Islet precursor cell (in vitro differentiated cells): ENCODE results near the gene GH2.
A peak's percentile ranks its signal among the peaks of the same experiment; 100 is the strongest.
"Not testable (repeated sequence)": the region's sequence is repeated elsewhere in the genome, so short reads cannot be mapped to it uniquely, and the experiment has no call there.

Source experiments
- DNase-seq: peaks from one replicate; pipeline ENCODE4 v3.0.0-alpha.2; 2018

Gene GH2

DNA sequence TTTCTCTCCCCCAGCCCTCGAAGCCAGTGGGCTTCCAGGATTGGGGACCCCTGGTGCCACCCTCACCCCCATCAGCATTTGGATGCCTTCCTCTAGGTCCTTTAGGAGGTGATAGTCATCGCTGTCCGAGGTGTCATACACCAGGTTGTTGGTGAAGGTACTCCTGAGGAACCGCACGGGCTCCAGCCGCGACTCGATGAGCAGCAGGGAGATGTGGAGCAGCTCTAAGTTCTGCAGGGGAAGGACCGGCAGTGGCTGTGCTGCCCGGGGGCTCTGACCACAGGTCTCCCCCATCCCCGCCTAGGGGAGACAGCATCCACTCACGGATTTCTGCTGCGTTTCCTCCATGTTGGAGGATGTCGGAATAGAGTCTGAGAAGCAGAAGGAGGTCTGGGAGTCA lies 28.4 kb upstream of the GH2 start:
- DNase-seq: peak; percentile 48

GRCh38 chr17:63909586-63909985 lies 27.8 kb upstream of the GH2 start:
- DNase-seq: not testable (repeated sequence)

- DNase-seq: peak; percentile 60
Observed at GRCh38 chr17:63907161-63907778, 25.5 kb upstream of the GH2 start.

GRCh38 chr17:63904796-63905195 lies 23.1 kb upstream of the GH2 start:
- not testable (repeated sequence) for DNase-seq

DNA sequence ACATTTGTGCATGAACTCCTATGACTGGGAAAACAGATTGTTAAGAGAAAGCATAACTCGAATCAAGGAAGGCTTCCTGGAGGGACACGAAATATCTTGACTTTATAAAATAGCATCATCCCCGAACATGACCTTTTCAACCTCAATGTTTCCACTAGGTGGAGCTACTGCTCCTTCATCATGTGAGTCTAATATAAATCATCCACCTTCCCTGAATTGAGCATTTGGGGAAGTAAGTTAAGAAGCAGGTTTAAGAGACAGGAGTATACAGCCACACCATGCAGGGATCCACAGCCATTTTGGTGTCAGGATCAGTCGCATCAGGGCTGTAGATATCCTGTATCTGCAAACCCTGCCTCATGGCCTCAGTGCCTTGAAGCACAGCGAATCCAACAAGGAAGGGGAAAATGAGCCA lies 22.1 kb upstream of the GH2 start:
- not testable (repeated sequence) for DNase-seq

- DNase-seq: not testable (repeated sequence)
Observed at GRCh38 chr17:63901971-63902370, 20.2 kb upstream of the GH2 start.

DNA sequence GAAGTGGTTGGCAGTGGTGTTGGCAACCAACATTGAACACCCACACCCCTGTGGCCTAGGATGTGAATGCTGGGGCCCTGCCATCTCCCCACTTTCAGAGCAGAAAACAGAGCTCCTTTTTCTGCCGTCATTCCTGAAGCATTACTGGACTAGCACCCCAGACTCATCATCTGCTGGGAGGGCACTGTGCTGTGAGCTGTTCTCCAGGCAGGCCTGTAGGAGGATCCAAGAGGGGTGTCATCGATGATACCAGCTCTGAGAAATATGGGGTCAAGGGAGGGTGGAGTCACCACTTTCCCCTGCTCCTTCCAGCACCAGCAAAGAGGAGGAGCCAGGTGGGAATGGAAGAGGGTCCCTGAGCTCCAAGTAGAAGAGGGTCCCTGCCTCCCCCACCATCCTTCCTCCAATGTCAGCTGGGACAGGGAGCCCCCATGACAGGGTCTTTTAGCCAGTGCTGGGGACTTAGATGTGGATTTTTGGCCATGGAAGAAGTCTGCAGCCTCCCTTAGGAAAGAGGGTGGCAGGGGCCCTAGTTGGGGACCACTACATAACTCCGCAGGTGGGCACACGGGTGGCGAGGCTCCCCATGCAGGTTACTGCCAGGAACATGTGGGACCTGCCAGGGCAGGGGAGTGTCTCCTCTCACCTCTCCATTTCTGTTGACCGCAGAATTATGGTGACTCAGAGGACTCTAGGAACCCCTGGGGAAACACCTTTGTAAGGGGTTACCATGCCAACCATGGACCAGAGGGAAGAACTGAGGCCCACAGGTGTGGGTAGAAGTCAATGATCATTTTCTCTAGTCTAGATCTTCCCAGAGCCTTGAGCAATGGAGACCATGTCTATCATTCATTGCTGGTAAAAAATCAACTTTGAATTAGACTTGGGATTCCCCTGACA lies 17.4 kb upstream of the GH2 start:
- not testable (repeated sequence) for DNase-seq

DNA sequence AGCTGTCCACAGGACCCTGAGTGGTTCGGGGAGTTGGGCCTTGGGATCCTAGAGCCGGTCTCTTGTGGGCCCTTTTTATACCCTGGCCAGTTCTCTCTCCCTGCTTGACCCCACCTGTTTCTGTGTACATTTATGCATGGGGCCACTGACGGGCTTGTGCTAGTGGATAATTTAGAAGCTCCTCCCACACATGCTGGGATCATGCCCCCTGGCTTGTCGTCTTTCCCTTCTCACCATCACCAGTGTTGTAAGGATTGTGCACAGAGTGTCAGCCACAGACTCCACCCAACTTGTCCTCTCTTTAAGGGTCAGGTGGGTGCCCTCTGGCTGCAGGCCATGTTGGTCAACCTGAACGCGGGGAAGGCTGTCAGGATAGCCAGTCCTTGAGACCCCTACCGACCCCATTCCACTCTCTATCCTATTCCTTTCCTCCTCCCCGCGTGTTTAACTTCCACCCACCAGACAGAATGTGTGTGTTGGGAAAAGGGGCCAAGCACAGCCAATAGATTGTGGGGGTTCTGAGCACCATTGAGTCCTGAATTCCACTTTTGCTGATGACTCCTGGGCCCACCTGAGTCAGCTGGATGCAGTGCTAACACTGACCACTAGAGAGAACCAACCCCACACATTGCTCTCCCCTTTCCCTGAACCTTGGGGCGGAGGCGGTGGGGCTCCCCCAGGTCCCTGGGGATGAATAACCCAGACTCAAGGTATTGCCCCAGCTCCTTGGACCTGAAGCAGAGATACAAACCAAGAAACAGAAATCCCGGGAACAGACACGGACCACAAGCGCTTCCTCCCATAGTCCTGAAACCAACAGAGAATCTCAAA lies 15.0 kb upstream of the GH2 start, which contains the start of gene CSH1:
Gene CSH1 (minus strand): TSS at position 51 of the 831 bp plus-strand sequence. CDS start 63 bp downstream, outside the sequence.
- DNase-seq: not testable (repeated sequence)

DNA sequence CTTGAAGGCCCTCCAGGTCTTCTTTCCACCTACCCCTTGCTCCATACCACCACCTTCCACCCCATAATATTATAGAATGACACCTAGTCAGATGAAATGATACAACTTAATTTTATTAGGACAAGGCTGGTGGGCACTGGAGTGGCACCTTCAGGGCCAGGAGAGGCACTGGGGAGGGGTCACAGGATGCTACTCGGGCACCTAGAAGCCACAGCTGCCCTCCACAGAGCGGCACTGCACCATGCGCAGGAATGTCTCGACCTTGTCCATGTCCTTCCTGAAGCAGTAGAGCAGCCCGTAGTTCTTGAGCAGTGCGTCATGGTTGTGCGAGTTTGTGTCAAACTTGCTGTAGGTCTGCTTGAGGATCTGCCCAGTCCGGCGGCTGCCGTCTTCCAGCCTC lies 13.1 kb upstream of the GH2 start:
- DNase-seq: not testable (repeated sequence)

DNA sequence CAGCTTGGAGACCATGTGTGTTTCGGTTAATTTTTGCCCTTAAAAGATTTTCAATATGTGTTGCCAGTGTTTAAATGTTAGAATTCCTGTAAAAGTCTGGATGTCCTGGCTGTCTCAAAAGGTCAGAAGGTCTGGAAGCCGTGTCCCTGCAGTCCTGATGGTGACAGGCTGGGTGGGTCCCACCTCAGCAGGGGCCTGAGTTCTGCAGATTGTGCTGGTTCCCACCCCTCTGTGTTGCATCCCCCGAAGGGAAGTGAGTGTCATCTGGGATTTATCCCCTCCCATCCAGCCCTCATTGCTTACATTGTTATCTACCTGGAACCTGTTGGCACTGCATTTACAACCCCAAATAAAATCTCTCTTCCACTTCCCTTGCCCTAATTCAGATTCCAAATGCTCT lies 12.3 kb upstream of the GH2 start:
- DNase-seq: peak; percentile 48

GRCh38 chr17:63892316-63893037 lies 10.7 kb upstream of the GH2 start:
- peak; percentile 62 for DNase-seq

DNA sequence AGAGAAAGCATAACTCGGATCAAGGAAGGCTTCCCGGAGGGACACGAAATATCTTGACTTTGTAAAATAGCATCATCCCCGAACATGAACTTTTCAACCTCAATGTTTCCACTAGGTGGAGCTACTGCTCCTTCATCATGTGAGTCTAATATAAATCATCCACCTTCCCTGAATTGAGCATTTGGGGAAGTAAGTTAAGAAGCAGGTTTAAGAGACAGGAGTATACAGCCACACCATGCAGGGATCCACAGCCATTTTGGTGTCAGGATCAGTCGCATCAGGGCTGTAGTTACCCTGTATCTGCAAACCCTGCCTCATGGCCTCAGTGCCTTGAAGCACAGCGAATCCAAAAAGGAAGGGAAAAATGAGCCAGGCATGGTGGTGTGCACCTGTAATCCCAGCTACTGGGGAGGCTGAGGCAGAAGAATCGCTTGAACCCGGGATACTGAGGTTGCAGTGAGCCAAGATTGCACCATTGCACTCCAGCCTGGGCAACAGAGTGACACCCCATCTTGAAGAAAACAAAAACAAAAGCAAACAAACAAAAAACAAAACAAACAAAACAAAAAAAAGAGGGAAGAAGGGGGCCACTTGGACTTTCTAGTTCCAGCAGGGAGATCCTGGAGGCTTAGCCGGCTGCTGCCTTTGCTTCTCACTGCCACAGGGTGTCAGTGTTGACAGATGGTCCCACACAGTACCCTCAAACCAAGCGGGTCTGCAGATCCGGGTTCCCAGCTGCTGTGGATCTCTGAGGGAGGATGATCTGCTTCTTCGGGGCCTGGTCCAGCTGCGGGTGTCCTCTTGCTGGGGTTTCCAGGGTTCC lies 7.5 kb upstream of the GH2 start:
- DNase-seq: peak; percentile 84

DNA sequence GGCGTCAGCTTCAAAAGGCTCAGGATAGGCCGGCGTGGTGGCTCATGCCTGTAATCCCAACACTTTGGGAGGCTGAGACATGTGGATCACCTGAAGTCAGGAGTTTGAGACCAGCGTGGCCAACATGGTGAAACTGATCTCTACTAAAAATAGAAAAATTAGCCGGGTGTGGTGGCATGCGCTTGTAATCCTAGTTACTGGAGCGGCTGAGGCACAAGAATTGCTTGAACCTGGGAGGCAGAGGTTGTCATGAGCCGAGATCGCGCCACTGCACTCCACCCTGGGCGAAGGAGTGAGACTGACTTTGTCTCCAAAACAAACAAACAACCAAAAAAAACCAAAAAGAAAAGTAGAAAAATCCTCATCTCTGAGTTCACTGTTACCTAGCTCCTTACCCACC lies 3.4 kb upstream of the GH2 start:
- peak; percentile 21 for DNase-seq

GRCh38 chr17:63882626-63883126 lies 932 bp upstream of the GH2 start:
- DNase-seq: not testable (repeated sequence)

DNA sequence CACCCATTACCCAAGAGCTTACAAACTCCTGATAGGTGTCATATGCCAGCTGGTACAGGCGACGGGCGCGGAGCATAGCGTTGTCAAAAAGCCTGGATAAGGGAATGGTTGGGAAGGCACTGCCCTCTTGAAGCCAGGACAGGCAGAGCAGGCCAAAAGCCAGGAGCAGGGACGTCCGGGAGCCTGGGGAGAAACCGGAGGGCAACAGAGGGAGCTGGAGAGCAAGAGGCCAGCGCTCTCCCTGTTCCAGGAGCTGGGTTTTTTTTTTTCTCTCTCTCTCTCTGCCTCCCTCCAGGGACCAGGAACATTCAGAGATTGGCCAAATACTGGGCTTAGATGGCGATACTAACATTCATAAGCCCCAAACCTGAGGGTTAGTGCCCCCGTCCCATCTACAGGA lies 407 bp downstream of the GH2 start:
- peak; percentile 93 for DNase-seq

GRCh38 chr17:63880706-63881105 lies 1.0 kb downstream of the GH2 start:
- DNase-seq: no peak

DNA sequence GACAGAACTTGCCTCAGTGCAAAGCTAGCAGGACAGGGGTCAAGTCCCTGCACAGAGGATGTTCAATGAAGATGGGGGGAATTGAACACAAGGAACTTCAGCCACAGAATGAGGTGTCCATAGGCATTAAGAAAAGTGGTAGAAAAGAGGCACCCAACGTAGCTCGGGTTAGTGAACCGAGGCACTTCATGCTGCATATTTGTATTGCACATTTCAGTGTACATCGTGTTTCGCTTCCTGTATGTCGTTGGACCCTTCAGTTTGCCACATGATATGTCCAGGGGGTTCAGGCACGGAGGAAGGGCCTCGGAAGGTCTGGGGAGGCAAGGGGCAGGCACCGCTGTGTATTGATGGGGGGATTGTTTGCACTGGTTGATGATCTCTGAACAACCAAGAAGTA lies 3.3 kb downstream of the GH2 start:
- DNase-seq: not testable (repeated sequence)

- not testable (repeated sequence) for DNase-seq
Observed at GRCh38 chr17:63874693-63875092, 7.1 kb downstream of the GH2 start.

DNA sequence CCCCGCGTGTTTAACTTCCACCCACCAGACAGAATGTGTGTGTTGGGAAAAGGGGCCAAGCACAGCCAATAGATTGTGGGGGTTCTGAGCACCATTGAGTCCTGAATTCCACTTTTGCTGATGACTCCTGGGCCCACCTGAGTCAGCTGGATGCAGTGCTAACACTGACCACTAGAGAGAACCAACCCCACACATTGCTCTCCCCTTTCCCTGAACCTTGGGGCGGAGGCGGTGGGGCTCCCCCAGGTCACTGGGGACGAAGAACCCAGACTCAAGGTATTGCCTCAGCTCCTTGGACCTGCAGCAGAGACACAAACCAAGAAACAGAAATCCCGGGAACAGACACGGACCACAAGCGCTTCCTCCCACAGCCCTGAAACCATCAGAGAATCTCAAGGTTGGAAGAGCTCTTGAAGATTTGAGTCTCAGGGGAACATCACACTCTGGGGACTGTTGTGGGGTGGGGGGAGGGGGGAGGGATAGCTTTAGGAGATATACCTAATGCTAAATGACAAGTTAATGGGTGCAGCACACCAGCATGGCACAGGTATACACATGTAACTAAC lies 7.6 kb downstream of the GH2 start:
- DNase-seq: not testable (repeated sequence)

- not testable (repeated sequence) for DNase-seq
Observed at GRCh38 chr17:63873577-63873976, 8.2 kb downstream of the GH2 start, which contains the start of gene CSH2. CSH2 (minus strand) TSS chr17:63873677; CDS start chr17:63873614, 63 bp downstream.
